Loucy (cell line): ENCODE data around the gene MAT2A.

ENCODE experiments used
- H2AFZ ChIP-seq: fragments of 200-600 bp; sonication (generic); 2 replicates; pipeline ENCODE4 v1.6.0; 2016; ENCODE audit warnings: antibody characterized with exemption, mild to moderate bottlenecking, low read length, moderate library complexity
- H3F3A ChIP-seq: fragments of 200-600 bp; 2 replicates; pipeline ENCODE4 v1.6.0; 2016; ENCODE audit warnings: antibody characterized with exemption, low read depth, mild to moderate bottlenecking
- H3K27me3 ChIP-seq: fragments of 200-600 bp; sonication (generic); 2 replicates; pipeline ENCODE4 v1.6.1; 2014; ENCODE audit warnings: low read length, mild to moderate bottlenecking; ENCODE audit not compliant: insufficient read depth, poor library complexity, severe bottlenecking
- H3K36me3 ChIP-seq: fragments of 200-600 bp; sonication (generic); 2 replicates; pipeline ENCODE4 v1.6.1; 2016; ENCODE audit warnings: low read length; ENCODE audit not compliant: insufficient read depth
- H3K4me1 ChIP-seq: fragments of 200-600 bp; sonication (generic); 2 replicates; pipeline ENCODE4 v1.5.1; 2014; ENCODE audit warnings: low read length, mild to moderate bottlenecking; ENCODE audit not compliant: insufficient read depth, poor library complexity, severe bottlenecking
- H3K4me2 ChIP-seq: fragments of 200-600 bp; sonication (generic); 2 replicates; pipeline ENCODE4 v1.6.0; 2014; ENCODE audit warnings: antibody characterized with exemption, low read length, low read depth, mild to moderate bottlenecking; ENCODE audit not compliant: poor library complexity, severe bottlenecking
- H3K4me3 ChIP-seq: fragments of 200-600 bp; sonication (generic); 2 replicates; pipeline ENCODE4 v1.5.1; 2014; ENCODE audit warnings: low read length, mild to moderate bottlenecking, mixed read lengths; ENCODE audit not compliant: poor library complexity, severe bottlenecking
- H3K79me2 ChIP-seq: fragments of 200-600 bp; sonication (generic); 2 replicates; pipeline ENCODE4 v1.6.1; 2014; ENCODE audit warnings: low read length; ENCODE audit not compliant: insufficient read depth
- H3K9ac ChIP-seq: fragments of 200-600 bp; sonication (generic); 2 replicates; pipeline ENCODE4 v1.6.0; 2014; ENCODE audit warnings: mild to moderate bottlenecking, low read depth, low read length, moderate library complexity; ENCODE audit not compliant: poor library complexity, severe bottlenecking
- H3K9me2 ChIP-seq: fragments of 200-600 bp; sonication (generic); replicated peaks from 2 replicates; pipeline ENCODE4 v1.6.1; 2016; ENCODE audit warnings: low read depth, low read length, mixed read lengths
- H3K9me3 ChIP-seq: fragments of 200-600 bp; sonication (generic); 2 replicates; pipeline ENCODE4 v1.6.1; 2014; ENCODE audit warnings: mild to moderate bottlenecking, antibody characterized with exemption, low read length, low read depth; ENCODE audit not compliant: insufficient read depth
- H4K20me1 ChIP-seq: fragments of 200-600 bp; sonication (generic); 2 replicates; pipeline ENCODE4 v1.6.0; 2014; ENCODE audit warnings: antibody characterized with exemption, low read length, mild to moderate bottlenecking; ENCODE audit not compliant: insufficient read depth, poor library complexity, severe bottlenecking
- EZH2phosphoT487 ChIP-seq: fragments of 200-600 bp; IDR thresholded peaks from 2 replicates; pipeline ENCODE4 v1.6.1; 2018; ENCODE audit warnings: antibody characterized with exemption, mild to moderate bottlenecking, moderate library complexity, borderline replicate concordance
- TF ChIP-seq, protein P1 (sequence below): fragments of 200-600 bp; sonication (generic); conservative IDR thresholded peaks from 2 replicates; pipeline ENCODE4 v1.5.1; 2014; ENCODE audit warnings: mild to moderate bottlenecking, antibody characterized with exemption, low read length

Gene MAT2A

DNA sequence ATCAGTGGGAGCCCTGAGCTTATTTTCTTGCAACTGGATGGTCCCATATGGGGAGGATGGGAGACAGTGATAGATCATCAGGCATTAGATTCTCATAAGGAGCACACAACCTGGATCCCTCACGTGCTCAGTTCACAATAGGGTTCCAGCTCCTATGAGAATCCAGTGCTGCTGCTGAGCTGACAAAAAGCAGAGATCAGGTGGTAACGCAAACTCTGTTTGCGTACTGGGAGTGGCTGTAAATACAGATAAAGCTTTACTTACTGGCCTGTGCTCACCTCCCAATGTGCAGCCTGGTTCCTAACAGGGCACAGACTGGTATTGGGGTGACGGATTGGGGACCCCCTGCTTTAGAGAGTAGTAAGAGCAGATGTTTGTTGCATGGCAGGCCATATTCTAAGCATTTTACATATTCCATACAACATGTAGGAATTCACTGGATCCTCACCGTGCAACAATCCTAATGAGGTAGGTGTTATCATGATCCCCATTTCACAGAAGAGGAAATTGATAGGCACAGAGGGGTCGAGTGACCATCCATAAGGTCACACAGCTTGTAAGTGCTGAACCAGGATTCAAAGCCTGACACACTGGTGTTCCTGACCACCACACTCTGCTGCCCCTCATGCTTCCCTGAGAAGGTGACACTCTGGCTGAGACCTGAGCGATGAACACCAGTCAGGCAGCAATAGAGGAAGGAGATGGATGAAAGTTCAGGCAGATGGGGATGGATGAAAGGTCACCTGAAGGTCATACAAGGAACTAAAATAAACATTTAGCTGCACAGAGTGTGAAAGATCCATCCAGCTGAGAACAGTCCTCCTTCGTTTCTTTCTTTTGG is 15.7 kb upstream of the MAT2A start:
- no peaks in the 10 kb centered on the region for H3K27me3 ChIP-seq
- H3K4me1 ChIP-seq: peaks cover 18% of the 10 kb centered on the region
- H3F3A ChIP-seq: no peaks in the 10 kb centered on the region
- H4K20me1 ChIP-seq: no peaks in the 10 kb centered on the region
- no peaks in the 10 kb centered on the region for H3K79me2 ChIP-seq
- H3K9me3 ChIP-seq: no peaks in the 10 kb centered on the region
- H3K9ac ChIP-seq: peak overlapping the region; percentile 60
- no peaks in the 10 kb centered on the region for H3K36me3 ChIP-seq
- no peak overlapping the region for H3K4me2 ChIP-seq
- H3K9me2 ChIP-seq: no peaks in the 10 kb centered on the region
- TF ChIP-seq, protein P1, sequence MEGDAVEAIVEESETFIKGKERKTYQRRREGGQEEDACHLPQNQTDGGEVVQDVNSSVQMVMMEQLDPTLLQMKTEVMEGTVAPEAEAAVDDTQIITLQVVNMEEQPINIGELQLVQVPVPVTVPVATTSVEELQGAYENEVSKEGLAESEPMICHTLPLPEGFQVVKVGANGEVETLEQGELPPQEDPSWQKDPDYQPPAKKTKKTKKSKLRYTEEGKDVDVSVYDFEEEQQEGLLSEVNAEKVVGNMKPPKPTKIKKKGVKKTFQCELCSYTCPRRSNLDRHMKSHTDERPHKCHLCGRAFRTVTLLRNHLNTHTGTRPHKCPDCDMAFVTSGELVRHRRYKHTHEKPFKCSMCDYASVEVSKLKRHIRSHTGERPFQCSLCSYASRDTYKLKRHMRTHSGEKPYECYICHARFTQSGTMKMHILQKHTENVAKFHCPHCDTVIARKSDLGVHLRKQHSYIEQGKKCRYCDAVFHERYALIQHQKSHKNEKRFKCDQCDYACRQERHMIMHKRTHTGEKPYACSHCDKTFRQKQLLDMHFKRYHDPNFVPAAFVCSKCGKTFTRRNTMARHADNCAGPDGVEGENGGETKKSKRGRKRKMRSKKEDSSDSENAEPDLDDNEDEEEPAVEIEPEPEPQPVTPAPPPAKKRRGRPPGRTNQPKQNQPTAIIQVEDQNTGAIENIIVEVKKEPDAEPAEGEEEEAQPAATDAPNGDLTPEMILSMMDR: no peak
- TF ChIP-seq EZH2phosphoT487: no peak
- H3K4me3 ChIP-seq: no peak overlapping the region
- H2AFZ ChIP-seq: no peak overlapping the region

GRCh38 chr2:85523903-85524335 is 15.0 kb upstream of the MAT2A start:
- H3K9me3 ChIP-seq: no peaks in the 10 kb centered on the region
- peak overlapping the region; percentile 60 for H3K9ac ChIP-seq
- H3K4me1 ChIP-seq: peaks cover 18% of the 10 kb centered on the region
- no peak for TF ChIP-seq EZH2phosphoT487
- TF ChIP-seq, protein P1: no peak
- H3K4me3 ChIP-seq: no peak overlapping the region
- no peaks in the 10 kb centered on the region for H3K9me2 ChIP-seq
- H2AFZ ChIP-seq: peak overlapping the region; percentile 56; the same call in 1 of the 2 replicates
- H4K20me1 ChIP-seq: no peaks in the 10 kb centered on the region
- H3K79me2 ChIP-seq: no peaks in the 10 kb centered on the region
- H3K4me2 ChIP-seq: peak overlapping the region; percentile 53
- no peaks in the 10 kb centered on the region for H3K27me3 ChIP-seq
- no peaks in the 10 kb centered on the region for H3K36me3 ChIP-seq
- no peaks in the 10 kb centered on the region for H3F3A ChIP-seq

DNA sequence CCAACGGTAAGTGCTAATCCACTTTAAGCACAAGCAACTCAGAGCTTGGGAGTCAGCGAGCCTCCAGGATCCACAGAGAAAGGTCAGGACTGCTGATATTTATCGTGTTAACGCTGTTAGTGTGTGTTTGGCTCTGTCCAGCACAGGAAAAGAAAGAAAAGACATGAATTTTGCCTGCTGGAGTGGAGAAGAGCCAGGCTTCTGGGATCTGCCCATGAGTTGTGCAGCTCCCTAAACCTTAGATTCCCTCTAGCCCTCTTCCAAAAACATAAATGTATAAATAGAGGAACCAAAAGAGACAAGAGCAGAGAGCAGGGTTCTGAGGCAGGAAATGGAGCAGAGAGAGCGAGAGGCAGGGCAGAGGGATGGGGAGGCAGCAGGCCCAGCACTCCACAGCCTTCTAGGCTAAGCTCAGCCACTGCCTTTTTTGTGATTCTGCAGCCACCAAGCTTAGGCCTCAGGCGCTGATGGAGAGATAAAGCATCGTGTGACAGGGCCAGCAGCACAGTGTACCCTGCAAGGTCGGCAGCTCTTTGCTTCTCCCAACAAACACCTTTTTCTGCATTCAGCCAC is 14.5 kb upstream of the MAT2A start:
- Histone ChIP-seq H3K79me2 (no peaks in the 10 kb centered on the region), H3K27me3 (no peaks in the 10 kb centered on the region), H2AFZ (peak overlapping the region; percentile 56), H3K4me1 (peaks cover 18% of the 10 kb centered on the region), H3K4me3 (no peak overlapping the region), H3K4me2 (peak overlapping the region; percentile 53), H3K9me2 (no peaks in the 10 kb centered on the region), H3K36me3 (no peaks in the 10 kb centered on the region), H3K9me3 (no peaks in the 10 kb centered on the region), H3F3A (no peaks in the 10 kb centered on the region), H4K20me1 (no peaks in the 10 kb centered on the region), H3K9ac (peak overlapping the region; percentile 60)
- no peak for TF ChIP-seq EZH2phosphoT487
- TF ChIP-seq, protein P1: no peak
